ENCODE results near the gene CYP2A6.

Gene CYP2A6

DNA sequence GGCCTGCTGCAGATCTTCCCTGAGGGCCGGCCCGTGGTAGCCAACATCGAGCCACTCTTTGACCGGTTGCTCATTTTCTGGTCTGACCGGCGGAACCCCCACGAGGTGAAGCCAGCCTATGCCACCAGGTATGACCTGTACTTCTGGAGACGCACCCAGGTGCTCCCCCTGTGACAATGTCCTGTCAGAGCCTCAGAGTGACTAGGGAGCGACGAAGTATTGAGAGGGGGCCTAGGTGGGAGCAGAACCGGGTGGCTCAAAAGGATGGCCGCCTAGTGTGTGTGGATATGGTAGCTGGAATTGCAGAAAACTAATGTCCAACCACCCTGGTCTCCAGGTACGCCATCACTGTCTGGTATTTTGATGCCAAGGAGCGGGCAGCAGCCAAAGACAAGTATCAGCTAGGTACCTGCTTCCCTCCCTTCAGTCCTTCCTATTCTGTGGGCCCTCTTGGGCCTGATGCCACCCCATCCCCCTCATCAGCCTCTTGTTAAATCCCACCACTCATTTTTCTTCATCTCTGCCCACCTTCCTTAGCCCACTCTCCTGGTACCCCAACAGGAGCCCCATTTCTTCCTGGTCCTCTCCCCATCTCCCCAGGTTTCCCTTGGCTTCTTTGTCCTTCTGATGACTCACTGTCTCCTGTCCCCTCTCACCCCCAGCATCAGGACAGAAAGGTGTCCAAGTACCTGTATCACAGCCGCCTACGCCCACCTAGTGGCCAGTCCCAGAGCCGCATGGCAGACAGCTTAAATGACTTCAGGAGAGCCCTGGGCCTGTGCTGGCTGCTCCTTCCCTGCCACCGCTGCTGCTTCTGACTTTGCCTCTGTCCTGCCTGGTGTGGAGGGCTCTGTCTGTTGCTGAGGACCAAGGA is 42.9 kb downstream of the CYP2A6 start:
- peaks cover 59% of the 10 kb centered on the region for H3K4me1 ChIP-seq (ENCODE audit: insufficient read depth, low read length, severe bottlenecking)
- H3K27me3 ChIP-seq (ENCODE audit: insufficient read depth, low read length) = no peaks in the 10 kb centered on the region
- peaks cover 54% of the 10 kb centered on the region for H3K36me3 ChIP-seq (ENCODE audit: insufficient read depth, low read length)
- H3K4me3 ChIP-seq (ENCODE audit: low read depth, low read length, poor library complexity, severe bottlenecking) = no peak overlapping the region
- no peak for TF ChIP-seq EZH2 (IDR thresholded peaks at IDR 0.05; ENCODE audit: borderline replicate concordance, low read length)
- peak; percentile 20; the same call in 1 of the 2 replicates for TF ChIP-seq CTCF (IDR thresholded peaks at IDR 0.05; ENCODE audit: low read length)
- no peaks in the 10 kb centered on the region for H3F3A ChIP-seq (ENCODE audit: insufficient read depth, low read length)
- no peaks in the 10 kb centered on the region for H3K9me3 ChIP-seq (ENCODE audit: low read length)
- H4K20me1 ChIP-seq (ENCODE audit: insufficient read depth, low read length) = no peaks in the 10 kb centered on the region
- no peak overlapping the region for H2AFZ ChIP-seq (ENCODE audit: low read length)
- no peak overlapping the region; the same call in 1 of the 2 replicates for H3K4me2 ChIP-seq (ENCODE audit: low read length)
- no peak overlapping the region for H3K27ac ChIP-seq (ENCODE audit: low read depth, low read length, poor library complexity, severe bottlenecking)
- no peak overlapping the region for H3K9ac ChIP-seq (ENCODE audit: low read length)
- H3K79me2 ChIP-seq (ENCODE audit: insufficient read depth, low read length) = 0 out of 2 replicates have a peak, but pooled peaks cover 8% of the 10 kb centered on the region
- no peaks in the 10 kb centered on the region for H3K9me2 ChIP-seq (ENCODE audit: low read depth, low read length)

DNA sequence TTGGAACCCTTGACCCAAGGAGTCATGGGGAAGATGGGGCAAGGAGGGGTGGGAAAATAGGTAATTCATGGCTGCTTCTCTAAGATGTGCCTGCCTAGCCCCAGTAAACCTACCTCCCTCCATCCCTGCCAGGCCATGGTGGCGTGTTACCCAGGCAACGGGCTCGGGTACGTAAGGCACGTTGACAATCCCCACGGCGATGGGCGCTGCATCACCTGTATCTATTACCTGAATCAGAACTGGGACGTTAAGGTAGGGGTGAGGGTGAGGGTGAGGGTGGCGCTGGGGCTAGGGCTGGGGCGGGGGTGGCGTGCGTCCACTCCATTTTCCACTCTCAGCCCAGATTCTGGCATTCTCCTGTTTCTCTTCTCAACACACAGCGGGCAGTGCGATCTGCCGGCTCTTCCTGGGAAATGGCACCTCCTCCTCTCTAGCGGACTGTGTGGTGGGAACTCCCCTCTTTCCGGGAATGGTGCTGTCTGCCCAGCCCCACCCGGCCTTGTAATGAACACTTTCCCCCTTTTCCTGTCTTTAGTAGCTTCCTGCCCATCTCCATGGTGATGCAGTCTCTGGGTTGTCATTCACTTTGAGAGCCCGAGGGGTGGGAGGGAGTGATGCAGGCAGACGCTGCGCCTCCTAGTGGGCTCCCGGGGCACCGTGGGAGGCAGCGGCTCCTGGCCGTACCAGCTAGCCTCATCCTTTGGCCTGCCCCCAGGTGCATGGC is 43.7 kb downstream of the CYP2A6 start:
- Histone ChIP-seq H3K9ac (ENCODE audit: low read length) (no peak overlapping the region), H3K36me3 (ENCODE audit: insufficient read depth, low read length) (peaks cover 62% of the 10 kb centered on the region), H3K4me2 (ENCODE audit: low read length) (peak overlapping the region; percentile 14; the same call in 1 of the 2 replicates), H3K27me3 (ENCODE audit: insufficient read depth, low read length) (no peaks in the 10 kb centered on the region), H4K20me1 (ENCODE audit: insufficient read depth, low read length) (no peaks in the 10 kb centered on the region), H3K27ac (ENCODE audit: low read depth, low read length, poor library complexity, severe bottlenecking) (peak overlapping the region; percentile 86), H3K79me2 (ENCODE audit: insufficient read depth, low read length) (0 out of 2 replicates have a peak, but pooled peaks cover 15% of the 10 kb centered on the region), H3K4me1 (ENCODE audit: insufficient read depth, low read length, severe bottlenecking) (peaks cover 61% of the 10 kb centered on the region), H3K9me2 (ENCODE audit: low read depth, low read length) (no peaks in the 10 kb centered on the region), H3F3A (ENCODE audit: insufficient read depth, low read length) (no peaks in the 10 kb centered on the region), H3K9me3 (ENCODE audit: low read length) (no peaks in the 10 kb centered on the region), H2AFZ (ENCODE audit: low read length) (no peak overlapping the region), H3K4me3 (ENCODE audit: low read depth, low read length, poor library complexity, severe bottlenecking) (no peak overlapping the region)
- peak; percentile 97 for TF ChIP-seq CTCF (IDR thresholded peaks at IDR 0.05; ENCODE audit: low read length)
- TF ChIP-seq EZH2 (IDR thresholded peaks at IDR 0.05; ENCODE audit: borderline replicate concordance, low read length) = no peak

GRCh38 chr19:40805258-40805868 is 44.9 kb downstream of the CYP2A6 start:
- Histone ChIP-seq H3K9ac (ENCODE audit: low read length) (no peak overlapping the region), H3F3A (ENCODE audit: insufficient read depth, low read length) (no peaks in the 10 kb centered on the region), H3K9me3 (ENCODE audit: low read length) (no peaks in the 10 kb centered on the region), H3K27me3 (ENCODE audit: insufficient read depth, low read length) (no peaks in the 10 kb centered on the region), H3K36me3 (ENCODE audit: insufficient read depth, low read length) (peaks cover 73% of the 10 kb centered on the region), H3K9me2 (ENCODE audit: low read depth, low read length) (no peaks in the 10 kb centered on the region), H4K20me1 (ENCODE audit: insufficient read depth, low read length) (no peaks in the 10 kb centered on the region), H3K4me3 (ENCODE audit: low read depth, low read length, poor library complexity, severe bottlenecking) (no peak overlapping the region), H3K4me1 (ENCODE audit: insufficient read depth, low read length, severe bottlenecking) (peaks cover 68% of the 10 kb centered on the region), H3K4me2 (ENCODE audit: low read length) (no peak overlapping the region; the same call in 1 of the 2 replicates), H3K27ac (ENCODE audit: low read depth, low read length, poor library complexity, severe bottlenecking) (peak overlapping the region; percentile 86), H3K79me2 (ENCODE audit: insufficient read depth, low read length) (peaks cover 26% of the 10 kb centered on the region), H2AFZ (ENCODE audit: low read length) (no peak overlapping the region)
- TF ChIP-seq EZH2 (IDR thresholded peaks at IDR 0.05; ENCODE audit: borderline replicate concordance, low read length) (no peak), CTCF (IDR thresholded peaks at IDR 0.05; ENCODE audit: low read length) (no peak)
